Activated naive CD4-positive, alpha-beta T cell treated with anti-CD3 and anti-CD28 coated beads, Interleukin-2, amount 50 U/mL, for 16 hours (primary cell): ENCODE data around the gene DAB2IP.

ENCODE experiments used
- DNase-seq: peaks from one replicate; pipeline ENCODE4 v3.0.0-alpha.2; 2020

The DAB2IP gene

GRCh38 chr9:121823451-121824169 is 172.2 kb downstream of the DAB2IP start:
- DNase-seq = no peak

GRCh38 chr9:121824651-121825030 is 173.2 kb downstream of the DAB2IP start:
- DNase-seq = no peak

- no peak for DNase-seq
Observed at GRCh38 chr9:121825031-121825691, 173.7 kb downstream of the DAB2IP start.

DNA sequence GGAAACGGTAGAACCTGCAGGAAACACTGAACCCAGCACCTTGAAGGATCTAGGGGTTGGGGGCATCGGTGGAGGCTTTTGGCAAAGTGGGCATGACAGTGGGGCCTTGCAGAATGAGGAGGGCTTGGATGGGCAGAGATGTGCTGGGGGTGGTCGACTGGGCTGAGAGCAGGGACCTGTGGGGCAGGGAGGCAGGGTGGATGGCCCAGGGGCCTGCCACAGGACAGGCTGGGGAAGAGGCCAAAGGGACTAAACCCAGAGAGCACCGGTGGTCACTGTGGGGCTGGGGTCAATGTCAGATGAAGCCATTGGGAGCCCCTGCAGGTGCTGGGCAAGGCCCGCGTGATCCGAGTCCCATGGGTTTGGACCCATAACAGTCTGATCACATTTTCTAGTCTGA is 175.3 kb downstream of the DAB2IP start:
- no peak for DNase-seq

- DNase-seq = no peak
Observed at GRCh38 chr9:121827251-121827967, 176.0 kb downstream of the DAB2IP start.

DNA sequence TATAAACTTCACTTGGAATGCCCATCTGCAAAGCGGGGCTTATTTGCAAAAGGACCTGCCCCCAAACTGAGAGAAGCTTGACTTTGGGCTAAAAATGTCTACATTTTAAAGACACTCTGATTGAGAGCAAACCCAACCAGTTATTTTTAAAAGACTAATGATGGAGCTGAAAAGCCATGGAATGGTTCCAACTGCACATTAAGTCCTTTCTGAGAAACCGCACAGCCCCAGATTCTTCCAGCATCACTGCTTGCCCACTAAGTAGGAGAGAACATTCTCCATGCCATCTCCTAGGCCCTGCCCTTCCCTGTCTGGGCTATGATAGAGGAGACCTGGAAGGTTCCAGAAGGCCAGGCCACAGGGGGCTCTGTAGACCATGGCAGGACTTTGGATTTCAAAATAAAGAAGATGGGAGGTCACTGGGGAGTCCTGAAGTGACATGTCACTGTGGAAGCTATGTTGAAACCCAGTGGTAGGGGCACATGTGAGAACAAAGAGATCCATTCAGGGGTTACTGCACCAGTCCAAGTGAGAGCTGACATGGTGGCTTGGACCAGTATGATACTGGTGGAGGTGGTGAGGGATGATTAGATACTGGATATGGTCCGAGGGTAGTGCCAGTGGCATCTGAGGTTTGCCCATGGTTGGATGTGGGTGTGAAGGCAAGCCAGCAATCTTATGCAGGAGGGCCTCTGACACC is 179.2 kb downstream of the DAB2IP start:
- no peak for DNase-seq

DNA sequence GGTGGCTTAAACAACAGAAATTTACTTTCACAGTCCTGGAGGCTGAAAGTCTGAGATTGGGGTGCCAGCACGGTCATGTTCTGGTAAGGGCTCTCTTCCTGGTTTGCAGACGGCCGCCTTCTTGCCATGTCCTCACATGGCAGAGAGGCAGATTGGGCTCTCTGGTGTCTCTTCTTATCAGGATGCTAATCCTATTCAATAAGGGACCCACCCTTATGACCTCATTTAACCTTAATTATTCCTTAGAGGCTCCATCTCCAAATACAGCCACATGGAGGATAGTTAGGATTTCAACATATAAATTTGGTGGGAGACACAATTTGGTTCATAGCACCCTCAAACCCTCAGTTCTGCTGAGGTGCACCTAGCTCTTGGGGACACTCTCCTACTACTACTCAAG is 180.4 kb downstream of the DAB2IP start:
- DNase-seq = no peak

- no peak for DNase-seq
Observed at GRCh38 chr9:121833061-121833460, 181.6 kb downstream of the DAB2IP start.
